ENCODE data around the gene GNG7.

GNG7 gene

DNA sequence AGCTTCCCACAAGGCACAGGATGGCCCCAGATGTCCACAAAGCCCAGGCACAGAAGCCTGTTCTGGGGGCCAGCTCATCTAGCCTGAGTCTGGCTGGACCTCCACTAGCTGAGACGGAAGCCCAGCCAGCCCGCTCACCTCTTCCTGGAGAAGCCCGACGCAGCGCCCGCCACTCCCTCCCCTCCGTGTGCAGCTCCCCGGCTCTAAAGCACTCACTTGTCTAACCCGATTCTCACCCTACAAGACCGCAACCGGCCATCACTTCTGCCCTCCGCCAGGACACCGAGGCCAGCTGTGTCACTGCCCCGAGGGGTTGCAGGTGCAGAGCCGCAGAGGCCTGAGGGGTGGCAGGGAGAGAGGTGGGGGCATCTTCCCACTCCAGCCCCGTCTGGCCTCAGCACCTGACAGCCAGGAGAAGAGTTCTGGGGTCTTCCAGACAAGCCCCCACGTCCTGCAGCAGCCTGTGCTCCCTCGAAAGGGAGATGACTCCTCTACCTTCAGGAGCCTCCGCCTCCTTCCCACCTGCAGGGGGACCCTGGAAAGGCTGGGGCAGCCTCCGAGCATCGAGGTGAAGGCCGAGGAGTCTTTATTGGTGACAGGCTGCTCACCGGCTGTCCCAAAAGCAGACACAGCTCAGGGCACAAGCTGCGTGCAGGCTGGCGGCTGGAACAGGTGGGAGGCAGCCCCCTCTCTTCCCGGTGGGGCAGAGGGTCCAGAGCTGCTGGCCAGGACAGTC is 24.6 kb upstream of the GNG7 start:
- DNase-seq (ENCODE audit: low read depth in 3 of 3, low spot score in 1 of 3) = no peak

DNA sequence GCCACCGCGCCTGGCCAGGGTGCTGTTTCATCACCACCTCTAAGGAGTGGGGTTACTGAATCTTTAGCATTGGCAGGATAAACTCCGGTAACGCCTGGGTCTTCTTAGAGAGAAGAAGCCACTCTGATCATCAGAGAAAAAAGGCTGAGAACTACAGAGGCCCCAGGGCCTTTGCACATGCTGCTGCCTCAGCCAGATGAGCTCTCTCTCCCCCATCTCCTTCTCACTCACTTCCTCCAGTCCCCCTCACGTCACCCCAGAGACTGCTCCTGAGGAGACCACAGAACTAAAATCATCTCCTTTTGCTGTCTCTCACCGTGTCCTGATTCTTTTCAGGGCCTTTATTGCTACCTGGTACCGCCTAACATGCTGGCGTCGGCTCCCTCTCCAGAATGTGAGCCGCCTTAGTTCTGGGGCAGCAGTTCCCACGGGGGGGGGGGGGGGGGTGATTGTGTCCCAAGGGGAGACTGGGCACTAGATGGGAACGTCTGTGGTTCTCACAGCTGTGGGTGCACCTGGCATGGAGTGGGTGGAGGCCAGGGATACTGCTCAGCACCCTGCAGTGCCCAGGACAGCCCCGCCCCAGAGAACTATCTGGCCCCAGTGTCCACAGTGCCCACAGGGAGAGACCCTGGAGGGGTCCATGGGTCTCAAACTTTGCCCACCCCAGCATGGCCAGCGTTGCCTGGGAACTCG is 23.8 kb upstream of the GNG7 start:
- no peak for DNase-seq (ENCODE audit: low read depth in 3 of 3, low spot score in 1 of 3)

GRCh38 chr19:2724148-2724557 is 21.7 kb upstream of the GNG7 start:
- no peak for DNase-seq (ENCODE audit: low read depth in 3 of 3, low spot score in 1 of 3)

DNA sequence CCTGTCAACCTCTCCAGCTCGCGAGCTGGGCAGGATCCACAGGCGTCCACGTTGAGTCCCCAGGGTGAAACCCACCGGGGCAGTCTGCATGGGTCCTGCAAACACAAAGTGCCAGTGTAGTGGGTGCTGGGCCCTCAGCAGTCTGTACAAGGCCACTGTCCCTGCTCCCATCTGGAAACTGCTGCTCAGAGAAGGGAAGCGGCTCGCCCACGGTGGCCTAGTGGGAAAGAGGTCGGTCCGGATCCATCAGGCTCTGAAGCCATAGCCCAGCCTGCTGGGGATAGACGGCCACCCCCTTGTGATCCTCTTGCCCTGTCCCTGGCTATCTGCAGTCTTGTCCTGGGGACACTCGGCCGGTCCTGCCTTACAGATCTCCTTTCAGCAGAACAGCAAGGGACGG is 21.3 kb upstream of the GNG7 start:
- DNase-seq (ENCODE audit: low read depth in 3 of 3, low spot score in 1 of 3) = no peak

DNA sequence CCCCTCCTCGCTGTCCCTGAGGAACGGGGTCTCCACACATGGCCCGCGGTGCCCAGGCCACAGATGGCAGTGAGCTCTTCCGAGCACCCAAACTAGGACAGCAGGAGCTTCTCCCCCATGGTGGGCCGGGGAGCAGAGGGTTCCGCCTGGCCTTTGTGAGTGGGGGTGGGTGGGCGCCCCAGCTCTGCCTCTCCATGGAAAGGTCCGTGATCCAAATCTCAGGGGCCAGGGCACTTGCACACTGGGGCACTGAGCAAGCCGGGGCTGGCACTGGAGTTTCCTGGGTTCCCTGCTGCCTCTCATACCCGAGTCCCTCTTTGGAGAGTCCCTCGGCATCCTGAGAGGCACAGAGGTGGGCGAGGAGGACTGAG is 20.8 kb upstream of the GNG7 start:
- no peak for DNase-seq (ENCODE audit: low read depth in 3 of 3, low spot score in 1 of 3)

DNA sequence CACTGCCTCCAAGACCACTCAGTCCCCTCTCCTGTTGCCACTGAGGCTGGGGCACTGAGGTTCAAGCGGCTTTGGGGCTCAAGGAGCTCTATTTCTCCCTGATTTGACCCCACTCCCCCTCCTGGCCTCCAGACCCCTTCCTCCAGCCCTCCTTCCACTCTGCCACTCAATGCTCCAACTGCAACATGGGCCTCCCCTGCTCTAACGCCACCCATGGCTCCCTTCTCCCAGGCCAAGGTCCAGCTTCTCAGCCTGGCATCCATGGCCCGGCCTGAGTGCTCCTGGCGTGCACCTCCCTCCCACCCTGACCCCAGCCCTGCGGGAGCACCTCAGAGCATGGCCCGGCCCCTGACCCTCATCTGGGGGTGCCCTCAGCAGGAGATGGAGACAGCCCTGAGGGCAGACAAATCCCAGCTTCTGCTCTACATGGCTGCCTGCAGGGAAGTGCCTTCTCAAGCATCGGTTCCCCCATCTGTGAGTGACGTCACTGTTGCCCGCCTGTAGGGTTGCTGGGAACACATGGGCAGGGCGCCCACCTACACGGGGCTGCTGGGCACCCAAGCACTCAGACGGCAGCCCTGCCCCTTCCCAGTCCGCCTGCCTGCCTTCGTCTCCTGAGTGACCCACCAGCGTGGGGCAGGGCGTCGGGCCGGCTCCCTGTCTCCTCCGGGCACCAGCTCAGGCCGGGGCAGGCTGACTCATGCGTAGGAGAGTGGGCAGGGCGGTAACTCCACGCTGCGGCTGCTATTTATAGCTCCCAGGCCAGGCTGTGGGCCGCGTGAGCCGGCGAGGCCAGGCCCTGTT is 20.2 kb upstream of the GNG7 start:
- DNase-seq (ENCODE audit: low read depth in 3 of 3, low spot score in 1 of 3) = no peak

DNA sequence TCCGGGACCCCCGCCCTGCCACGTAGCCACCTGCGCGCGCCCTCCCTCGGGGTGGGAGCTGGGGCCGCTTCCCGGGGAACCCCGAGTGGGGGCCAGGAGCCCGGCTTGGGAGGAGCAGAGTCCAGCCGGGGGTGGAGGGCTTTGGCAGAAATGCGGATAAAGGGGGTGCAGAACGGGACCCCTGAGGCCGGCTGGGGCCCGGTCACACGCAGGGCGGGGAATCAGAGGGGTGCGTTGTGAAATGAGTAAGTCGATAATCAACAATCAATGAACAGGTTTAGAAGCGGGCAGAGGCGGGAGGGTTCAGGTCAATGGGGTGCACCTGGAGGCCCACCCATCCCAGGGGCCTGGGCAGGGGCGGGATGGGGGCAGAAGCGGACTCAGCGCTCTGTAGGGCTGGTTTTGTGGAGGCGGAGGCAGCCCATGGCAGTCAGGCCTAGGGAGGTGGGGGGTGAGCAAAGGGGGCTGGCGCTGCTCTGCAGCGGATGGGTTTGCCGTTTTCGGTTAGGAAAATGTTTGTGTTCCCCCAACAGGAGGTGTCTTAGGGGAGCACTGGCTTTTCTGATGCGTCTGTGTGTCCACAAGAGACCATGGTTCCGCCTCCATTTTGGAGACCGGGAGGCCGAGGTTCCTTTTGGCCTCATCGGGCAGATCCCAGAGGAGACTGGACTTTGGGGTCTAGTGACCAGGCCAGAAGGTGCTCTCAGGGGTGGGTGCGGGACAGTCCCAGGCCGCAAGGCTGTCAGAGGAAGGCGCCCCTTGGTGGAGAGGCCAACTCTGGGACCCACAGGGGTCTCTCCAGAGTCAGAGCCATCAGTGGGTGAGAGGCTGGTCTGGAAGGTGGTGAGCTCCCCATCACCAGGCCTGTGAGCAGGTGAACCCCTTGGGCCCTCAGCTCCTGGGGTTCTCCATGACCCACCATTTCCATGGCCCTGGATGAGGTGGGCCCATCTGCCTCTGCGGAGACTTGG is 19.4 kb upstream of the GNG7 start:
- DNase-seq (ENCODE audit: low read depth in 3 of 3, low spot score in 1 of 3) = no peak

DNA sequence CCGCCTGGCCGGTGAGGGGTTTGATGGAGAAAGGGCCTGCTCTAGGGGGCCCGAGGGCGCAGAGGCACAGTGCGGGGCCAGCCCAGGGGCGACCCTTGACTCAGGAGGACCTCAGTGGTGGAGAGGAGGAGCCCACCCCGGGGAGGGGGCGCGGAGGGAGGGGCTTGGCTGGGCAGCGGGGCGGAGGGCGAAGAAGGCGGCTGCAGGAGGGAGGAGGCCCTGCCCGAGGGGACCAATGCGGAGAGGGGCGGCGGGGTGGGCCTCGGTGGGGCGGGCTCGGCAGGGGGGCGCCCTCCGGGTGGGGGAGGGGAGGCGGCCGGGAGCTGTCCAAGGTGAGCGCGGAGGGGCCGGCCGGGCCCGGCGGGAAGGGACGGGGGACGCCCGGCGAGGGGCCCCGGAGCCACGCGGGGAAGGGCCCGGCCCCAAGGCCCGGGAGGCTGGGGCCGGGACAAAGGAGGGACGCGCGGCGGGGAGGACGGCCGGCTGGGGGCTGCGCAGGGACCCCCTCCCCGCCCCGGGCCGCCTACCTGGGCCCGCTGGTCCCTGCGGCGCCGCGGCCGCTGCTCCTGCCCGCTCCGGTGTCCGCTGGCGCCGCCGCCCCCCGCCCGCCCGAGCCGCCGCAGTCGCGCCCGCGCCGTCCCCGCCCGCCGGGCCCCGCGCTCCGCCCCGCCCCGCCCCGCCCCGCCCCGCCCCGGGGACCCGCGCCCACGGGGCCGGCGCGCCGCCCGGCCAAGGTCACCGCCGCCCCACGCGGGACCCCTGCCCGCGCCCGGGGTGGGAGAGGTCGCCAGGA is 18.5 kb upstream of the GNG7 start, which contains the start of gene DIRAS1:
TSS of gene DIRAS1 (minus strand) at position 596 of the 793 bp plus-strand sequence. CDS start 3,566 bp downstream, outside the sequence.
- no peak for DNase-seq (ENCODE audit: low read depth in 3 of 3, low spot score in 1 of 3)

- DNase-seq (ENCODE audit: low read depth in 3 of 3, low spot score in 1 of 3) = no peak
These were observed 17.7 kb upstream of the GNG7 start for GRCh38 chr19:2719920-2720776.

GRCh38 chr19:2719232-2719735 is 16.8 kb upstream of the GNG7 start:
- no peak for DNase-seq (ENCODE audit: low read depth in 3 of 3, low spot score in 1 of 3)

GRCh38 chr19:2717638-2718541 is 15.4 kb upstream of the GNG7 start:
- DNase-seq (ENCODE audit: low read depth in 3 of 3, low spot score in 1 of 3) = no peak

DNA sequence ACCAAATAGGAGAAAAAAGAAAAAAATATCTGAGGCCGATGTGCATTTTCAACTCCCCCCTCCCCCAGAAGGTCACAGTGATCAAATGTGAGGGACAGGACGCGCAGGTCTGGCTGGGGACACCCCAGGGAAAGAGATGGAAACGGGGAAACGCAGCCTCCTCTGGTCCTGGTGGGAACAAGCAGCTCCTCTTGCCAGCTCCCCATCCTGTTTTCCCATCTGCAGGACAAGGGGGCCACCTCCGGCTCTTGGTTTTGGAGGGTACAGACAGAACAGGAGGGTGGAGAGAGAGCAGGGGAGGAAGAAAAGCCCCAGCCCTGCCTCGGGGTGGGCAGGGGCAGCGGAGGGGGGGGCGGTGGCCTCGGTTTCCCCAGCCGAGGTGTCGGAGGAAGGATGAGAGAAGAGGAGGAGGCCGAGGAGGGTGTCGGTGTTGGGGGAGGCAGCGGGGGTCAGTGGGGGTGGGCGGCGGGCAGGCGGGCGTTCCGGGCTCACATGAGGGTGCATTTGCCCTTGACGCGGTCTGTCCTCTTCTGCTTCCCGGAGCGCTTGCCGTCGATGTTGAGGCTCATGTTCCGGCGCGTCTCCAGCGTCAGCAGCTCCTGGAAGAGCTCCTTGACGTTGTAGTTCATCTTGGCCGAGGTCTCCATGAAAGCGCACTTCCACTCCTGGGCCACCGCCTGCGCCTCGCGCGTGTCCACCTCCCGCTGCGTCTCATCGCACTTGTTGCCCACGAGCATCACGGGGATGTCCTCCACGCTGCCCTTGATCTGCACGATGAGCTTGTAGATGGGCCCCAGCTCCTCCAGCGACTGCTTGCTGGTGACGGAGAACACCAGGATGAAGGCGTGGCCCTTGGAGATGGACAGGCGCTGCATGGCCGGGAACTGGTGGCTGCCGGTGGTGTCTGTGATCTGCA is 14.5 kb upstream of the GNG7 start:
- no peak for DNase-seq (ENCODE audit: low read depth in 3 of 3, low spot score in 1 of 3)

DNA sequence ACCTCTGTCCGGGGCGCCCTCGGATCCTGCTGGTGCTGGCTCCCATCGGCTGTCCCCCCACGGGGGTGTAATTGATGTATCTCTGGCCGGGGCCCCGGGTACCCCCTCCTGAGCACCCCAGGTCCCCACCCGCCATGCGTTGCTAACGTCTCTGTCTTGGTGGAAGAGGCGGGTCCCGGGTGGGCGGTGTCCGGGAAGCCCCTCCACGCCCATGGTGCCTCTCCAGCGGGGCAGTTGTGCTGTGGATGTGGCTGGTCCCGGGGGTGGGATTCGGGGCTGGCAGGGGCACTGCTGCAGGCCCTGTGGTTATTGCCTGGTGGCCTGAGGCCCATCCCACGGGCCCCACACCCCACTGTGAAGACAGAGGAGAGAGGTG is 13.8 kb upstream of the GNG7 start:
- DNase-seq (ENCODE audit: low read depth in 3 of 3, low spot score in 1 of 3) = no peak

GRCh38 chr19:2715470-2716274 is 13.2 kb upstream of the GNG7 start:
- no peak for DNase-seq (ENCODE audit: low read depth in 3 of 3, low spot score in 1 of 3)

- no peak for DNase-seq (ENCODE audit: low read depth in 3 of 3, low spot score in 1 of 3)
These were observed 12.2 kb upstream of the GNG7 start for GRCh38 chr19:2714531-2715269.
